Measurements from ENCODE around the gene ANKS3.

GRCh38 chr16:4728676-4729075 is 5.4 kb downstream of the ANKS3 start:
- TF ChIP-seq CTCF (IDR thresholded peaks at IDR 0.05; ENCODE audit: insufficient read depth, low read length, poor library complexity, severe bottlenecking) (no peak), EZH2phosphoT487 (conservative IDR thresholded peaks at IDR 0.05; ENCODE audit: low read length) (no peak)

Data from SU-DHL-6 (cell line).